ENCODE data around the gene RAP1GDS1.
A peak's percentile ranks its signal among the peaks of the same experiment; 100 is the strongest.
"Not testable (repeated sequence)": the region's sequence is repeated elsewhere in the genome, so short reads cannot be mapped to it uniquely, and the experiment has no call there.

The RAP1GDS1 gene

DNA sequence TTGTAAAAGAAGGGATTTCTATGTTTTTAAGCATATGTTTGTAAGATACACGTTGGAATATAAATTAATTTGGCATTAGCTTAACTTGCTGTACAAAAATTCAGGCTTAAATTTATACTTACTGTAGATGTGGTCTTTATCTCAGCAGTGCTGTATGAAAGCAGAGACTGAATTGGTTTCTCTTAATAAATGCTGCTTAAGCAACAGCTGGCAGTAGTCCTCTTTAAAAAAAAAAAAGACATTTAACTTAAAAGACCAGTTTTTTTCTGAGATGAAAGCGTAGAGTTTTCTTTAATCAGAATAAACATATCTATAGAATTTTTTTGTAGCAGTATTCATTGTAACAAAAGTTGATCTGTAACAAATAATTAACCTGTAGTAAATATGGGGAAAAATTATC lies 124.6 kb downstream of the RAP1GDS1 start:
- H3K4me3 ChIP-seq (ENCODE audit: control insufficient read depth, low read depth, low read length): no peak overlapping the region
- DNase-seq (ENCODE audit: low read depth): no peak
- TF ChIP-seq, protein P1, sequence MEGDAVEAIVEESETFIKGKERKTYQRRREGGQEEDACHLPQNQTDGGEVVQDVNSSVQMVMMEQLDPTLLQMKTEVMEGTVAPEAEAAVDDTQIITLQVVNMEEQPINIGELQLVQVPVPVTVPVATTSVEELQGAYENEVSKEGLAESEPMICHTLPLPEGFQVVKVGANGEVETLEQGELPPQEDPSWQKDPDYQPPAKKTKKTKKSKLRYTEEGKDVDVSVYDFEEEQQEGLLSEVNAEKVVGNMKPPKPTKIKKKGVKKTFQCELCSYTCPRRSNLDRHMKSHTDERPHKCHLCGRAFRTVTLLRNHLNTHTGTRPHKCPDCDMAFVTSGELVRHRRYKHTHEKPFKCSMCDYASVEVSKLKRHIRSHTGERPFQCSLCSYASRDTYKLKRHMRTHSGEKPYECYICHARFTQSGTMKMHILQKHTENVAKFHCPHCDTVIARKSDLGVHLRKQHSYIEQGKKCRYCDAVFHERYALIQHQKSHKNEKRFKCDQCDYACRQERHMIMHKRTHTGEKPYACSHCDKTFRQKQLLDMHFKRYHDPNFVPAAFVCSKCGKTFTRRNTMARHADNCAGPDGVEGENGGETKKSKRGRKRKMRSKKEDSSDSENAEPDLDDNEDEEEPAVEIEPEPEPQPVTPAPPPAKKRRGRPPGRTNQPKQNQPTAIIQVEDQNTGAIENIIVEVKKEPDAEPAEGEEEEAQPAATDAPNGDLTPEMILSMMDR (conservative IDR thresholded peaks at IDR 0.05; ENCODE audit: control insufficient read depth, insufficient read depth, low read depth, low read length): no peak

DNA sequence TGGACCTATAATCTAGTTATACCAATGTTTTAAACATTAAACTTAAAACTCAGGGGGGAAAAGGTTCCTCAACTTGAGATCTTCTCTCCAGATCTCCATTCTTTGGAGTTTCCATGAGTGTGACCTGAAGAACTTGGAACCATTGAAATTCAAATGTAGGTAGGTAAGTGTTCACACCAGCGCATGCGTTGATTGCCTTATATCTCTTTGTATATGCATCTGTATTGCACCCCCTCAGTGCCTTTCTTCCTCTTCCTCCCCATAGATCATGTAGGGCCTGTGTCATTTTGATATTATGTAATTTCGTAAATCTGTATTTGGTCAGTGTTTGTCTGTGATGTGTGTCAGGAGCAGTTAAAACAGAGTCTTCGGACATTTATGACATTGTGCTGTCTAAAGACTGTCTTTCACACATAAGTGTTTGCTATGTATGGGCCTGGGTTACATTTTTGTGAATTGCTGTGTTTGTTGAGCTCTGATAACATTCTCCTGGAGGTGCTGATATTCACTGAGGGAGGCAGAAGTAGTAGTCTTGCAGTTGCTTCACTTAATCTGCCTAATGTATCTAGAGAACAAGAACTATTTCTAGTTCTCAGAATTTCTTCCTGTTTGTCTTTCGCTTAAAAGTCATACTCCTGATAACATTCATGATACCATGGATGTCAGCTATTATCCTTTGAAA lies 126.3 kb downstream of the RAP1GDS1 start:
- H3K4me3 ChIP-seq (ENCODE audit: control insufficient read depth, low read depth, low read length): no peak overlapping the region
- DNase-seq (ENCODE audit: low read depth): no peak
- TF ChIP-seq, protein P1 (conservative IDR thresholded peaks at IDR 0.05; ENCODE audit: control insufficient read depth, insufficient read depth, low read depth, low read length): no peak

DNA sequence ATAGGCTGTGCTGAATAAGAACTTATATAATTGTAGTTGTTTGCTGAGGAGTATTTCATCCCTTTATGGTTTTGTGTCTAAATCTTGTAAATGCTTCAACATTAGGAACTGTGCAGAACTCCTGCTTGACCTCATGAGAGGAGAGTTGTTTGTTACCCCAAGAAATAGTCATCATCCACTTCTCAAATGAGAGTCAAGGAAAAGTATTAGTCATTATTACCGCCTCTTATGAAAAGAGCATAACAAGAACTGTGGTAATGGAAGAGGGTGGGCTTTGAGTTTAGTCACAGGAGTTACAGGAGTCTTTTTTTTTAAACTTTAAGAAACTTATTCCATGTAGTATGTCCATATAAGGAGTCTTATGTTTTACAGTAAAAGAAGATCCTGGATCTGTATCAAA lies 132.9 kb downstream of the RAP1GDS1 start:
- TF ChIP-seq, protein P1 (conservative IDR thresholded peaks at IDR 0.05; ENCODE audit: control insufficient read depth, insufficient read depth, low read depth, low read length): no peak
- H3K4me3 ChIP-seq (ENCODE audit: control insufficient read depth, low read depth, low read length): no peak overlapping the region
- peak; percentile 45 for DNase-seq (ENCODE audit: low read depth)

DNA sequence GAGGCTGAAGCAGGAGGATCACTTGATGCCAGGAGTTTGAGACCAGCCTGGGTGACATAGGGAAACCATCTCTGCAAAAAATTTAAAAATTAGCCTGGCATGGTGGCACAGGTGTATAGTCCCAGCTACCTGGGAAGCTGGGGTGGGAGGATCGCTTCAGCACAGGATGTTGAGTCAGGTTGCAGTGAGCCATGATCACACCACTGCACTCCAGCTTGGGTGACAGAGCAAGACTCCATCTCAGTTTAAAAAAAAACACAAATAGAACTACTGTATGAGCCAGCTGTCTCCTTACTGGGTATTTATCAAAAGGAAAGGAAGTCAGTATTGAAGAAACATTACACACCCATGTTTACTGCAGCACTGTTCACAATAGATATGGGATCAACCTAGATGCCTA lies 138.7 kb downstream of the RAP1GDS1 start:
- no peak for DNase-seq (ENCODE audit: low read depth)
- TF ChIP-seq, protein P1 (conservative IDR thresholded peaks at IDR 0.05; ENCODE audit: control insufficient read depth, insufficient read depth, low read depth, low read length): no peak
- H3K4me3 ChIP-seq (ENCODE audit: control insufficient read depth, low read depth, low read length): no peak overlapping the region

DNA sequence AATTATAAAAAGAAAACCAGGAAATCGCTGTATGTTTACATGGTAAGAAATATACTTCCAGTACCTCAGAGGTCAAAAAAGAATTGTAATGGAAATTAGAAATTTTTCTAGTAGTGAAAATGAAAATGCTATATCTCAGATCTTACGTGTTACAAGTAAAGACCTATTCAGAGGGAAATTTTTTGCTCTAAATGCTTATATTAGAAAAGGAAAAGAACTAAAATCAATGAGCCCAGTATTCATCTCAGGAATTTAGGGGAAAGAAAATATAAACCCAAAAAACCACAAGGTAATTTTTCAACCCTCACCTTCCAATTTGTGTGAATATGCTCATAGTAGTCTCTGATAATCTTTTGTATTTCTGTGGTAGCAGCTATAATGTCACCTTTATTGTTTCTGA lies 145.6 kb downstream of the RAP1GDS1 start:
- H3K4me3 ChIP-seq (ENCODE audit: control insufficient read depth, low read depth, low read length): no peak overlapping the region
- no peak for DNase-seq (ENCODE audit: low read depth)
- TF ChIP-seq, protein P1 (conservative IDR thresholded peaks at IDR 0.05; ENCODE audit: control insufficient read depth, insufficient read depth, low read depth, low read length): no peak

DNA sequence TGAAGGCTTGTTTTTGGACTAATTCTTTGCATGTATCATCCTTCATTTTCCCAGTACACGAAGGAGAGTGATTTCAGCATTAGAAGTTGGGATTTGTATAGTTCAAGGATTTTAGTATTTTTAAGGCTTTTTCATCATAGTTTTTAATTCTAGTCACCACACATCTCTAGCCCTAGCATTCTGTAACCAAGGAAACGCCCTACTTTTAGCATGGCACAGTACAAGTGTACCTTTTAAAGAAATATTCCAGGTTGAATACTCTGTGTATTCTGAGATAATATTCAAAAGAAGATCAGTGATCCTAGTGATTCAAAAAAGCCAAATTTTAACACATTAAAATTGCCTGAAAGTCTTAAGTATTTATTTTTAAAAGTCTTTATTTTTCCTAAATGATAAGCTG lies 150.5 kb downstream of the RAP1GDS1 start:
- peak; percentile 20 for DNase-seq (ENCODE audit: low read depth)
- TF ChIP-seq, protein P1 (conservative IDR thresholded peaks at IDR 0.05; ENCODE audit: control insufficient read depth, insufficient read depth, low read depth, low read length): no peak
- no peak overlapping the region for H3K4me3 ChIP-seq (ENCODE audit: control insufficient read depth, low read depth, low read length)

DNA sequence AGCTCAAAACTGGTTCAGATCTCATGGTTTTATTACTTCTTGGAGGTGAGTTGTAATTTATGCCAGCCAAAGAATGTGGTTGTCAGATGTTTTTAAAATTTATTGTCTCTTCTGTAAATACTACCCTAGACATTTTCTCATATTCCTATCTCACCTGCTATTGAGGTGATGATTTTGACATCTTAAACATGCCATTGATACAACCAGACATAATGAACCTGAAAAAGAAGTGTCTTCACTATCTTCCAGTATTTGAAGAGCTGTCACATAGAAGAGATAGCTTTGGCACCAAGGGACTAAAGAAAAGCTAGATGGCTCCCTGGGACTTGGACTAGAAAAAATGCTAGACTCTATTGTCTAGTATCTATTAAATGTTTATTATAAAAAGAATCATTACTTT lies 155.7 kb downstream of the RAP1GDS1 start:
- no peak for DNase-seq (ENCODE audit: low read depth)
- no peak overlapping the region for H3K4me3 ChIP-seq (ENCODE audit: control insufficient read depth, low read depth, low read length)
- TF ChIP-seq, protein P1 (conservative IDR thresholded peaks at IDR 0.05; ENCODE audit: control insufficient read depth, insufficient read depth, low read depth, low read length): no peak

DNA sequence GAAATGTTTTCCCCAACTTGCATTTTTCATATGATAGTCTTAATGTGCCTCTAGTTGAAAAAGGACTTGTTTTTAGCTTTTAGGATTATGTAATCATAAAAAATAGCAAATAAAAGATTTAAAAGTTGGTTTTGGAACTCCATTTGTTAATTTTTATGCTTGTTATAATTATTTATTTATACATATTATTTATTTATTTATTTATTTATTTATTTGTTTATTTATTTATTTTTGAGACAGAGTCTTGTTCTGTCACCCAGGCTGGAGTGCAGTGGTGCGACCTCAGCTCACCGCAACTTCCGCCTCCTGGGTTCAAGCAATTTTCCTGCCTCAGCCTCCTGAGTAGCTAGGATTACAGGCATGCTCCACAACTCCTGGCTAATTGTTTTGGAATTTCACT lies 159.0 kb downstream of the RAP1GDS1 start:
- not testable (repeated sequence) for DNase-seq (ENCODE audit: low read depth)

More for the DNA sequence above, 159.0 kb downstream of the RAP1GDS1 start:
- H3K4me3 ChIP-seq (ENCODE audit: control insufficient read depth, low read depth, low read length): not testable (repeated sequence)

Measured in fibroblast of mammary gland (primary cell).